BJ (cell line): ENCODE results near the gene TTYH1. TPM values are rescaled to one million over a fixed set of nuclear protein-coding genes. Genes with fewer than 3 reads are reported as not detected.

Experiments
- CTCF ChIA-PET: fragments of 350-600 bp; formaldehyde crosslinking; extraction: SDS; loops from one replicate; lab custom pipeline; 2021; ENCODE audit warnings: antibody characterized with exemption, inconsistent platforms; lab: Yijun Ruan, JAX
- POLR2A ChIA-PET: fragments of 300-600 bp; sonication (Branson Sonifier 250); formaldehyde crosslinking; extraction: SDS; loops from one replicate; lab custom pipeline; 2021; ENCODE audit warnings: antibody characterized with exemption; lab: Charles Lee
- DNase-seq: peaks from one replicate; pipeline ENCODE4 v3.0.0-alpha.2; 2011; ENCODE audit warnings: low read depth
- H3K27me3 ChIP-seq: 2 replicates; pipeline ENCODE4 v1.6.0; 2011; ENCODE audit warnings: low read length; ENCODE audit not compliant: control insufficient read depth, insufficient read depth
- H3K36me3 ChIP-seq: 2 replicates; pipeline ENCODE4 v1.5.1; 2011; ENCODE audit warnings: low read length; ENCODE audit not compliant: control insufficient read depth, insufficient read depth
- H3K4me3 ChIP-seq: 2 replicates; pipeline ENCODE4 v1.5.1; 2011; ENCODE audit warnings: low read depth, mild to moderate bottlenecking, control low read depth, low read length
- CTCF ChIP-seq: IDR thresholded peaks from 2 replicates; pipeline ENCODE4 v1.5.1; 2011; ENCODE audit warnings: low read depth, mild to moderate bottlenecking, control low read depth, inconsistent platforms, low read length, moderate library complexity; ENCODE audit not compliant: insufficient read depth
- polyA plus RNA-seq: library from polyadenylated mRNA; depleted of rRNA; stranded (reverse); fragments of >200 nt; gene quantifications from 2 replicates; pipeline ENCODE4 v1.2.3, GENCODE V29; 2011

TTYH1 gene
- polyA plus RNA-seq, 1 experiment: not detected

- DNase-seq: no peak
- POLR2A ChIA-PET: no interaction called here
Observed at GRCh38 chr19:54425382-54425723, 10.1 kb downstream of the TTYH1 start.

GRCh38 chr19:54426291-54426931 lies 11.1 kb downstream of the TTYH1 start:
- POLR2A ChIA-PET: no interaction called here
- TF ChIP-seq CTCF: no peak
- Histone ChIP-seq H3K27me3 (peaks cover 14% of the 10 kb centered on the region), H3K4me3 (no peak overlapping the region), H3K36me3 (no peaks in the 10 kb centered on the region)
- DNase-seq: no peak
- CTCF ChIA-PET: interaction anchor here (1.4 kb wide), 1 partner anchor 35 kb away, joined by 3 read pairs; no protein-coding TSS in a partner anchor

More at GRCh38 chr19:54425382-54425723, 10.1 kb downstream of the TTYH1 start:
- TF ChIP-seq CTCF: no peak
- no peak overlapping the region for H3K4me3 ChIP-seq
- CTCF ChIA-PET: no interaction called here
- H3K36me3 ChIP-seq: no peaks in the 10 kb centered on the region
- H3K27me3 ChIP-seq: peaks cover 16% of the 10 kb centered on the region

GRCh38 chr19:54427586-54427985 lies 12.3 kb downstream of the TTYH1 start:
- CTCF ChIA-PET: interaction anchor here (1.4 kb wide), 1 partner anchor 36 kb away, joined by 3 read pairs; no protein-coding TSS in a partner anchor
- TF ChIP-seq CTCF: no peak
- no peaks in the 10 kb centered on the region for H3K36me3 ChIP-seq
- H3K27me3 ChIP-seq: peaks cover 9% of the 10 kb centered on the region
- POLR2A ChIA-PET: no interaction called here
- H3K4me3 ChIP-seq: no peak overlapping the region
- no peak for DNase-seq

GRCh38 chr19:54428323-54429175 lies 13.3 kb downstream of the TTYH1 start:
- Histone ChIP-seq H3K4me3 (no peak overlapping the region), H3K27me3 (peaks cover 9% of the 10 kb centered on the region), H3K36me3 (no peaks in the 10 kb centered on the region)
- no peak for TF ChIP-seq CTCF
- POLR2A ChIA-PET: no interaction called here
- no peak for DNase-seq
- CTCF ChIA-PET: interaction anchor here (1.4 kb wide), 1 partner anchor 11 kb away, joined by 6 read pairs; no protein-coding TSS in a partner anchor

DNA sequence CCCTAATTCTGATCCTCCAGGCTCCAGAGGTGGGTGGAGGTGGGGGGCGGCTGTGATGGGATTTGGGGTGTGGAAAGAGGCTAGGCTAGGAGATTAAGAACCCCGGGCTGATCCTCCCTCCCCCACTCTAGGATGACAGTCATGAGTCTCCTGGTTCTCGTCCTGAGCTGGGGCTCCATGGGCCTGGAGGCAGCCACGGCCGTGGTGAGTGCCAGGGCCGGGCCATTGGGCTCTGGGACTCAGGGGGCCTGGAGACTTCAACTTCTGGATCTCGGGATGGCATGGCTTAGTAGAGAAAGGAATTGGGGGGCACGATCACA lies 13.9 kb downstream of the TTYH1 start:
- Histone ChIP-seq H3K27me3 (peaks cover 9% of the 10 kb centered on the region), H3K36me3 (no peaks in the 10 kb centered on the region), H3K4me3 (no peak overlapping the region)
- POLR2A ChIA-PET: interaction anchor here (0.6 kb wide), 1 partner anchor 978 kb away, joined by 3 read pairs; the partner anchor contains the start of gene UBE2S
- no peak for TF ChIP-seq CTCF
- DNase-seq: no peak
- CTCF ChIA-PET: interaction anchor here (1.4 kb wide), 1 partner anchor 10 kb away, joined by 6 read pairs; no protein-coding TSS in a partner anchor
